HepG2 (cell line): ENCODE data around the gene CRLF1. TPM values are rescaled to one million over a fixed set of nuclear protein-coding genes. Genes with fewer than 3 reads are reported as not detected.
A peak's percentile ranks its signal among the peaks of the same experiment; 100 is the strongest.

ENCODE experiments used
- CHD2 ChIP-seq: IDR thresholded peaks from 2 replicates; pipeline ENCODE4 v1.6.1; 2011; ENCODE audit warnings: low read depth, low read length, improper control_type of control experiment
- ELF4 ChIP-seq: sonication (generic); formaldehyde crosslinking; IDR thresholded peaks from 2 replicates; pipeline ENCODE4 v1.5.0; 2020; ENCODE audit warnings: missing genetic modification reagents, mild to moderate bottlenecking, moderate library complexity, borderline replicate concordance
- ETV5 ChIP-seq: IDR thresholded peaks from 2 replicates; pipeline ENCODE4 v1.6.1; 2018; ENCODE audit warnings: missing biosample characterization, missing genetic modification reagents, inconsistent platforms, borderline replicate concordance
- HDAC6 ChIP-seq: fragments of 200-600 bp; sonication (generic); IDR thresholded peaks from 2 replicates; pipeline ENCODE4 v1.7.0; 2017; ENCODE audit warnings: mild to moderate bottlenecking, antibody characterized with exemption, low read length, low read depth
- HMG20B ChIP-seq: conservative IDR thresholded peaks from 2 replicates; pipeline ENCODE4 v1.6.1; 2016; ENCODE audit warnings: missing genetic modification reagents, missing compliant biosample characterization
- MAX ChIP-seq: IDR thresholded peaks from 2 replicates; pipeline ENCODE4 v1.6.1; 2012; ENCODE audit warnings: inconsistent platforms
- NRL ChIP-seq: sonication (generic); formaldehyde crosslinking; IDR thresholded peaks from 2 replicates; pipeline ENCODE4 v1.5.0; 2020; ENCODE audit warnings: missing genetic modification reagents, mild to moderate bottlenecking, moderate library complexity, borderline replicate concordance
- POLR2A ChIP-seq, 2 experiments: IDR thresholded peaks; 2 replicates each; pipeline ENCODE4 v1.6.1; 2011; ENCODE audit warnings: low read depth in 2 of 2, low read length in 2 of 2, mild to moderate bottlenecking in 1 of 2, moderate library complexity in 1 of 2; ENCODE audit not compliant: insufficient read depth in 1 of 2
- SP1 ChIP-seq, 2 experiments: fragments of 450-650 bp in 1 of 2; sonication (generic) in 1 of 2; formaldehyde crosslinking in 1 of 2; IDR thresholded peaks; 2 replicates each; pipeline versions ENCODE4 v1.4.0 to v1.6.1; 2016 to 2020; ENCODE audit warnings: missing genetic modification reagents in 1 of 2
- UBTF ChIP-seq: sonication (generic); formaldehyde crosslinking; IDR thresholded peaks from 2 replicates; pipeline ENCODE4 v1.4.0; 2020; ENCODE audit warnings: mild to moderate bottlenecking, missing genetic modification reagents
- ZNF136 ChIP-seq: sonication (generic); formaldehyde crosslinking; IDR thresholded peaks from 2 replicates; pipeline ENCODE4 v1.8.1; 2022; ENCODE audit warnings: low read depth, mild to moderate bottlenecking, moderate library complexity, missing genetic modification reagents
- ZNF367 ChIP-seq: sonication (generic); formaldehyde crosslinking; IDR thresholded peaks from 2 replicates; pipeline ENCODE4 v1.4.0; 2020; ENCODE audit warnings: missing genetic modification reagents, borderline replicate concordance
- ZNF713 ChIP-seq: sonication (generic); formaldehyde crosslinking; IDR thresholded peaks from 2 replicates; pipeline ENCODE4 v1.4.0; 2020; ENCODE audit warnings: mild to moderate bottlenecking, missing genetic modification reagents
- ZNF776 ChIP-seq: sonication (generic); formaldehyde crosslinking; IDR thresholded peaks from 2 replicates; pipeline ENCODE4 v1.4.0; 2020; ENCODE audit warnings: mild to moderate bottlenecking, missing genetic modification reagents
- ZNF790 ChIP-seq: sonication (generic); formaldehyde crosslinking; IDR thresholded peaks from 2 replicates; pipeline ENCODE4 v1.8.0; 2022; ENCODE audit warnings: missing genetic modification reagents, mild to moderate bottlenecking, borderline replicate concordance
- polyA plus RNA-seq, 8 experiments: library from polyadenylated mRNA; depleted of rRNA in 3 of 8; stranded (reverse) in 7 of 8; unstranded in 1 of 8; fragments of >200 nt; fragmentation: Illumina TruSeq in 4 of 8; extraction: Trizol in 4 of 8; gene quantifications; 2 replicates each; pipeline versions ENCODE4 v1.2.1 to v1.2.3, GENCODE V29; 2011 to 2016; ENCODE audit warnings: low read depth in 4 of 8, missing spikeins in 1 of 8, mixed read lengths in 1 of 8; ENCODE audit not compliant: insufficient read depth in 1 of 8
- total RNA-seq, 5 experiments: library from RNA; depleted of rRNA; stranded (reverse); fragments of >200 nt; fragmentation: Illumina TruSeq; extraction: Trizol; gene quantifications; 2 replicates each; pipeline ENCODE4 v1.2.3, GENCODE V29; 2016; ENCODE audit warnings: low read depth in 1 of 5
- TF ChIP-seq, protein P1 (sequence below): sonication (generic); formaldehyde crosslinking; IDR thresholded peaks from 2 replicates; pipeline ENCODE4 v1.4.0; 2020; ENCODE audit warnings: missing genetic modification reagents, borderline replicate concordance
- TF ChIP-seq, protein P2 (sequence below): sonication (generic); formaldehyde crosslinking; conservative IDR thresholded peaks from 2 replicates; pipeline ENCODE4 v1.4.0; 2020; ENCODE audit warnings: missing genetic modification reagents

Gene CRLF1
- total and polyA plus RNA-seq, 2 of the 13 experiments (the other 11 are each of a cell fraction or from before 2014, with no cell fraction given) = 217 to 296 TPM

DNA sequence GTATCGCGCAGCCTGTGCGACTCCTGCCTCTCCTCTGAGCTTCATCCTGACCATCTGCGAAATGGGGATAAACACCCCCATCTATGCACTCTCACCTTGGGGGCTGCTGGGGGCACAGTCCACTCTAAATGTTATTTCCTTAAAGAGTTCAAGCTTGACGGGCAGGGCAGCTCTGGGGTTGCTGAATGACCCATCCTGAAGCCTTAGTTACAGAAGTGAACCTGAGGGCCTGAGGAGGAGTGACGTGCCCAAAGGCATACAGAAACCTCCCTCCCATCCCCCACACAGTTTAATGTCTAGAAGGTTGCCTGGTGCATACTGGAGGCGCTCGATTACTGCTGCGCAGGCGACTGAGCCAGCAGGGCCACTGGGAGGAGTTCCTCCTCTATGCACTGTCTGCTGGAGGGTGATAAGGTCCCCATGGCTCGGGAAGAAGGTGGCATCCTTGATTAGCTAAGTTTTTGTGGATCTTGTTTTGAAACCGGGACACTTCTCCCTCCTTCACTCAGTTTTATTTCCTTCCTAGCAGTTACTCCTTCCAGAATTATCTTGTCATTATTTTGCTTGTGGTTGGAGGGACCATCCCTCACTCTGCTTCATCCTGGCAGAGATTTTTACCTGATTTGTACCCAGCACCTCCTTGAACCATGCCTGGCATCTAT, 62.7 kb downstream of the CRLF1 start (continued):
- TF ChIP-seq ELF4 (CRISPR knock-in tag) (no peak), SP1 (IDR thresholded peaks at IDR 0.05) (no peak), SP1 (CRISPR knock-in tag; IDR thresholded peaks at IDR 0.05) (no peak), ZNF713 (CRISPR knock-in tag) (no peak), NRL (no peak), ETV5 (CRISPR knock-in tag) (no peak), ZNF790 (no peak), HDAC6 (no peak), HMG20B (CRISPR knock-in tag) (no peak), UBTF (CRISPR knock-in tag) (0 out of 2 replicates have a peak, but pooled peaks have one; percentile 18), POLR2A (IDR thresholded peaks at IDR 0.05; ENCODE audit: insufficient read depth in 1 of 2, low read depth in 2 of 2, low read length in 2 of 2) (no peak), ZNF776 (CRISPR knock-in tag) (no peak), ZNF136 (CRISPR knock-in tag) (no peak), ZNF367 (CRISPR knock-in tag) (no peak), CHD2 (no peak), MAX (0 out of 2 replicates have a peak, but pooled peaks have one; percentile 18)
- TF ChIP-seq, protein P1, sequence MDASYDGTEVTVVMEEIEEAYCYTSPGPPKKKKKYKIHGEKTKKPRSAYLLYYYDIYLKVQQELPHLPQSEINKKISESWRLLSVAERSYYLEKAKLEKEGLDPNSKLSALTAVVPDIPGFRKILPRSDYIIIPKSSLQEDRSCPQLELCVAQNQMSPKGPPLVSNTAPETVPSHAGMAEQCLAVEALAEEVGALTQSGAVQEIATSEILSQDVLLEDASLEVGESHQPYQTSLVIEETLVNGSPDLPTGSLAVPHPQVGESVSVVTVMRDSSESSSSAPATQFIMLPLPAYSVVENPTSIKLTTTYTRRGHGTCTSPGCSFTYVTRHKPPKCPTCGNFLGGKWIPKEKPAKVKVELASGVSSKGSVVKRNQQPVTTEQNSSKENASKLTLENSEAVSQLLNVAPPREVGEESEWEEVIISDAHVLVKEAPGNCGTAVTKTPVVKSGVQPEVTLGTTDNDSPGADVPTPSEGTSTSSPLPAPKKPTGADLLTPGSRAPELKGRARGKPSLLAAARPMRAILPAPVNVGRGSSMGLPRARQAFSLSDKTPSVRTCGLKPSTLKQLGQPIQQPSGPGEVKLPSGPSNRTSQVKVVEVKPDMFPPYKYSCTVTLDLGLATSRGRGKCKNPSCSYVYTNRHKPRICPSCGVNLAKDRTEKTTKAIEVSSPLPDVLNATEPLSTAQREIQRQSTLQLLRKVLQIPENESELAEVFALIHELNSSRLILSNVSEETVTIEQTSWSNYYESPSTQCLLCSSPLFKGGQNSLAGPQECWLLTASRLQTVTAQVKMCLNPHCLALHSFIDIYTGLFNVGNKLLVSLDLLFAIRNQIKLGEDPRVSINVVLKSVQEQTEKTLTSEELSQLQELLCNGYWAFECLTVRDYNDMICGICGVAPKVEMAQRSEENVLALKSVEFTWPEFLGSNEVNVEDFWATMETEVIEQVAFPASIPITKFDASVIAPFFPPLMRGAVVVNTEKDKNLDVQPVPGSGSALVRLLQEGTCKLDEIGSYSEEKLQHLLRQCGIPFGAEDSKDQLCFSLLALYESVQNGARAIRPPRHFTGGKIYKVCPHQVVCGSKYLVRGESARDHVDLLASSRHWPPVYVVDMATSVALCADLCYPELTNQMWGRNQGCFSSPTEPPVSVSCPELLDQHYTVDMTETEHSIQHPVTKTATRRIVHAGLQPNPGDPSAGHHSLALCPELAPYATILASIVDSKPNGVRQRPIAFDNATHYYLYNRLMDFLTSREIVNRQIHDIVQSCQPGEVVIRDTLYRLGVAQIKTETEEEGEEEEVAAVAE (CRISPR knock-in tag) = no peak
- TF ChIP-seq, protein P2, sequence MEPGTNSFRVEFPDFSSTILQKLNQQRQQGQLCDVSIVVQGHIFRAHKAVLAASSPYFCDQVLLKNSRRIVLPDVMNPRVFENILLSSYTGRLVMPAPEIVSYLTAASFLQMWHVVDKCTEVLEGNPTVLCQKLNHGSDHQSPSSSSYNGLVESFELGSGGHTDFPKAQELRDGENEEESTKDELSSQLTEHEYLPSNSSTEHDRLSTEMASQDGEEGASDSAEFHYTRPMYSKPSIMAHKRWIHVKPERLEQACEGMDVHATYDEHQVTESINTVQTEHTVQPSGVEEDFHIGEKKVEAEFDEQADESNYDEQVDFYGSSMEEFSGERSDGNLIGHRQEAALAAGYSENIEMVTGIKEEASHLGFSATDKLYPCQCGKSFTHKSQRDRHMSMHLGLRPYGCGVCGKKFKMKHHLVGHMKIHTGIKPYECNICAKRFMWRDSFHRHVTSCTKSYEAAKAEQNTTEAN (CRISPR knock-in tag) = no peak
